Endodermal cell (in vitro differentiated cells): ENCODE measurements around the gene LRRC63. TPM values are rescaled to one million over a fixed set of nuclear protein-coding genes. Genes with fewer than 3 reads are reported as not detected.
"Not testable (repeated sequence)": the region's sequence is repeated elsewhere in the genome, so short reads cannot be mapped to it uniquely, and the experiment has no call there.

ENCODE experiments used
- DNase-seq: peaks from one replicate; pipeline ENCODE4 v3.0.0-alpha.2; 2017
- H3K27ac ChIP-seq: 2 replicates; pipeline ENCODE4 v1.5.1; 2013; ENCODE audit warnings: mild to moderate bottlenecking, low read depth, low read length, moderate library complexity
- H3K27me3 ChIP-seq: 2 replicates; pipeline ENCODE4 v1.6.1; 2013; ENCODE audit warnings: mild to moderate bottlenecking, low read length, moderate library complexity; ENCODE audit not compliant: insufficient read depth, control insufficient read depth, poor library complexity, severe bottlenecking
- H3K36me3 ChIP-seq: 2 replicates; pipeline ENCODE4 v1.7.0; 2013; ENCODE audit warnings: mild to moderate bottlenecking, low read length, moderate library complexity; ENCODE audit not compliant: control insufficient read depth, insufficient read depth
- H3K4me1 ChIP-seq: one replicate; pipeline ENCODE4 v1.7.0; 2013; ENCODE audit warnings: low read length; ENCODE audit not compliant: control insufficient read depth, insufficient read depth
- H3K4me3 ChIP-seq: 2 replicates; pipeline ENCODE4 v1.5.1; 2013; ENCODE audit warnings: mild to moderate bottlenecking, low read length, moderate library complexity
- H3K9ac ChIP-seq: 2 replicates; pipeline ENCODE4 v1.6.1; 2013; ENCODE audit warnings: mild to moderate bottlenecking, low read length, moderate library complexity; ENCODE audit not compliant: poor library complexity, severe bottlenecking; ENCODE audit errors: extremely low read depth
- H3K9me3 ChIP-seq: 2 replicates; pipeline ENCODE4 v1.6.1; 2013; ENCODE audit warnings: mild to moderate bottlenecking, low read length, moderate library complexity; ENCODE audit not compliant: control insufficient read depth
- H3K27ac Mint-ChIP-seq: 2 replicates; pipeline ENCODE4 v1.8.0; 2020; ENCODE audit warnings: mixed read lengths
- H3K27me3 Mint-ChIP-seq: 2 replicates; pipeline ENCODE4 v1.8.0; 2021; ENCODE audit warnings: mild to moderate bottlenecking, mixed read lengths; ENCODE audit not compliant: insufficient read depth
- H3K36me3 Mint-ChIP-seq: 2 replicates; pipeline ENCODE4 v1.8.0; 2020; ENCODE audit warnings: low read depth, mixed read lengths
- H3K4me1 Mint-ChIP-seq: 2 replicates; pipeline ENCODE4 v1.8.0; 2020; ENCODE audit warnings: mixed read lengths
- H3K4me3 Mint-ChIP-seq: 2 replicates; pipeline ENCODE4 v1.8.0; 2020; ENCODE audit warnings: mild to moderate bottlenecking, moderate library complexity, mixed read lengths
- H3K9me3 Mint-ChIP-seq: 2 replicates; pipeline ENCODE4 v1.8.0; 2020; ENCODE audit warnings: mild to moderate bottlenecking, mixed read lengths
- CTCF ChIP-seq: fragments of 200-600 bp; sonication (generic); conservative IDR thresholded peaks from 2 replicates; pipeline ENCODE4 v1.5.0; 2021; ENCODE audit warnings: antibody characterized with exemption, mild to moderate bottlenecking
- WGBS, 2 experiments: methylation state at CpG; one replicate each; pipeline versions ENCODE4 v1.1.5 to v1.1.7; 2013; ENCODE audit warnings: missing lambda C conversion rate in 2 of 2, mixed read lengths in 1 of 2; ENCODE audit not compliant: insufficient coverage in 1 of 2, insufficient read length in 1 of 2; 5-methylcytosine and 5-hydroxymethylcytosine counted together
- total RNA-seq, 2 donors: library from RNA; stranded (reverse); fragmentation: NEBNext Ultra II Directional in 1 of 2; extraction: Animal tissue kit (Norgen Biotek cat#: 25700) in 1 of 2; gene quantifications; 2 replicates in 1 of 2; 3 replicates in 1 of 2; pipeline ENCODE4 v1.2.1, GENCODE V29; 2021

LRRC63 gene
- total RNA-seq, 2 donors from 2014 or later, result not detected

GRCh38 chr13:46213242-46213641 is 1.5 kb downstream of the LRRC63 start:
- Mint-ChIP-seq H3K27ac (no peak overlapping the region), H3K4me1 (peaks cover 7% of the 10 kb centered on the region), H3K4me3 (no peak overlapping the region), H3K9me3 (peaks cover 17% of the 10 kb centered on the region), H3K27me3 (peaks cover 39% of the 10 kb centered on the region), H3K36me3 (no peaks in the 10 kb centered on the region)
- H3K9ac ChIP-seq, result no peak overlapping the region
- 93% methylated on average over 2 to 3 of the region's 3 CpGs for WGBS, 2 experiments
- peaks cover 21% of the 10 kb centered on the region for H3K27me3 ChIP-seq
- H3K27ac ChIP-seq, result no peak overlapping the region
- H3K4me1 ChIP-seq, result no peaks in the 10 kb centered on the region
- H3K9me3 ChIP-seq, result no peaks in the 10 kb centered on the region
- DNase-seq, result no peak
- no peak overlapping the region for H3K4me3 ChIP-seq
- H3K36me3 ChIP-seq, result no peaks in the 10 kb centered on the region
- no peak for TF ChIP-seq CTCF

GRCh38 chr13:46214741-46215140 is 3.0 kb downstream of the LRRC63 start:
- DNase-seq, H3K36me3 ChIP-seq, H3K9me3 ChIP-seq, H3K4me3 ChIP-seq, H3K9ac ChIP-seq, H3K27ac ChIP-seq, H3K4me1 Mint-ChIP-seq, H3K36me3 Mint-ChIP-seq, H3K4me3 Mint-ChIP-seq, H3K27ac Mint-ChIP-seq, H3K4me1 ChIP-seq: not testable (repeated sequence)
- Mint-ChIP-seq H3K27me3 (peaks cover 39% of the 10 kb centered on the region), H3K9me3 (peaks cover 17% of the 10 kb centered on the region)
- peaks cover 21% of the 10 kb centered on the region for H3K27me3 ChIP-seq
- WGBS, 2 experiments, result 88% methylated on average over 1 of the region's 1 CpG; no CpG with 5 or more reads in 1 of the 2 experiments

GRCh38 chr13:46220234-46220633 is 8.5 kb downstream of the LRRC63 start:
- H3K27me3 ChIP-seq, H3K4me3 Mint-ChIP-seq, H3K27ac Mint-ChIP-seq, H3K36me3 ChIP-seq, H3K9me3 ChIP-seq, H3K4me3 ChIP-seq, DNase-seq, H3K4me1 Mint-ChIP-seq, H3K27ac ChIP-seq, H3K36me3 Mint-ChIP-seq, H3K4me1 ChIP-seq, H3K9ac ChIP-seq: not testable (repeated sequence)
- WGBS, 2 experiments, result 17 to 20% methylated on average over 2 of the region's 2 CpGs
- Mint-ChIP-seq H3K27me3 (peaks cover 16% of the 10 kb centered on the region), H3K9me3 (peaks cover 18% of the 10 kb centered on the region)

GRCh38 chr13:46229251-46229650 is 17.5 kb downstream of the LRRC63 start:
- no peaks in the 10 kb centered on the region for H3K27me3 Mint-ChIP-seq
- Histone ChIP-seq H3K27ac (no peak overlapping the region), H3K36me3 (no peaks in the 10 kb centered on the region), H3K27me3 (no peaks in the 10 kb centered on the region), H3K9ac (no peak overlapping the region), H3K4me1 (no peaks in the 10 kb centered on the region), H3K4me3 (no peak overlapping the region), H3K9me3 (no peaks in the 10 kb centered on the region)
- peaks cover 4% of the 10 kb centered on the region for H3K9me3 Mint-ChIP-seq
- no peak for TF ChIP-seq CTCF
- 96 to 100% methylated on average over 1 to 2 of the region's 2 CpGs for WGBS, 2 experiments
- no peak overlapping the region for H3K4me3 Mint-ChIP-seq
- no peaks in the 10 kb centered on the region for H3K4me1 Mint-ChIP-seq
- no peak for DNase-seq
- H3K36me3 Mint-ChIP-seq, result no peaks in the 10 kb centered on the region
- H3K27ac Mint-ChIP-seq, result no peak overlapping the region
